ENCODE measurements around the gene SLC5A11. TPM values are rescaled to one million over a fixed set of nuclear protein-coding genes. Genes with fewer than 3 reads are reported as not detected.

The SLC5A11 gene
- total RNA-seq, 2 donors from 2014 or later, result not detected

DNA sequence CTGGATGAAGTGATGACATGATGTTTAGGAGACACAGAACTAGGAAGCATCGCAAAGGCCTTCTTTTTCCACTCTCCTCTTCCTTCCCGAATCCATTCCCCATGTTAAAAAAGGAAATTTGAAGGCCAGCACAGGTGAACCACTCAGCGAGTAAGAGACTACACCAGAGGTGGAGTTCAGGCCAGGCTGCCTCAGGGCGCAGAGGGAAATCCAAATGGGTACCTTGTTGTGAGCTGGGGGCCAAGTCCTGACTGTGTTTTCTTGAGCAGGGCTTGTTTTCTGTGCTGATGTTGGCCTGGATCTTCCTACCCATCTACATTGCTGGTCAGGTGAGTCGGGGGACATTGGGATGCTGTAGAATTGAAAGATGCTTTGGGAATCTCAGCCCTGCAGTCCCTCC, 26.1 kb downstream of the SLC5A11 start:
- intact Hi-C loops (cut with DNase I), result no loop called here
- H3K9me3 ChIP-seq, result no peaks in the 10 kb centered on the region
- WGBS, result 93% methylated on average over 5 of the region's 5 CpGs
- TF ChIP-seq POLR2A (IDR thresholded peaks at IDR 0.05) (no peak), POLR2AphosphoS5 (IDR thresholded peaks at IDR 0.05) (no peak)
- TF ChIP-seq, protein P1, sequence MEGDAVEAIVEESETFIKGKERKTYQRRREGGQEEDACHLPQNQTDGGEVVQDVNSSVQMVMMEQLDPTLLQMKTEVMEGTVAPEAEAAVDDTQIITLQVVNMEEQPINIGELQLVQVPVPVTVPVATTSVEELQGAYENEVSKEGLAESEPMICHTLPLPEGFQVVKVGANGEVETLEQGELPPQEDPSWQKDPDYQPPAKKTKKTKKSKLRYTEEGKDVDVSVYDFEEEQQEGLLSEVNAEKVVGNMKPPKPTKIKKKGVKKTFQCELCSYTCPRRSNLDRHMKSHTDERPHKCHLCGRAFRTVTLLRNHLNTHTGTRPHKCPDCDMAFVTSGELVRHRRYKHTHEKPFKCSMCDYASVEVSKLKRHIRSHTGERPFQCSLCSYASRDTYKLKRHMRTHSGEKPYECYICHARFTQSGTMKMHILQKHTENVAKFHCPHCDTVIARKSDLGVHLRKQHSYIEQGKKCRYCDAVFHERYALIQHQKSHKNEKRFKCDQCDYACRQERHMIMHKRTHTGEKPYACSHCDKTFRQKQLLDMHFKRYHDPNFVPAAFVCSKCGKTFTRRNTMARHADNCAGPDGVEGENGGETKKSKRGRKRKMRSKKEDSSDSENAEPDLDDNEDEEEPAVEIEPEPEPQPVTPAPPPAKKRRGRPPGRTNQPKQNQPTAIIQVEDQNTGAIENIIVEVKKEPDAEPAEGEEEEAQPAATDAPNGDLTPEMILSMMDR (IDR thresholded peaks at IDR 0.05), result no peak
- no peak overlapping the region for H3K4me3 ChIP-seq
- H3K36me3 ChIP-seq, result no peaks in the 10 kb centered on the region
- H3K27me3 ChIP-seq (replicated peaks; ENCODE audit: insufficient read depth), result no peaks in the 10 kb centered on the region
- no peak for DNase-seq (ENCODE audit: low spot score)
- no peak overlapping the region for H3K27ac ChIP-seq
- H3K4me1 ChIP-seq (replicated peaks), result no peaks in the 10 kb centered on the region

DNA sequence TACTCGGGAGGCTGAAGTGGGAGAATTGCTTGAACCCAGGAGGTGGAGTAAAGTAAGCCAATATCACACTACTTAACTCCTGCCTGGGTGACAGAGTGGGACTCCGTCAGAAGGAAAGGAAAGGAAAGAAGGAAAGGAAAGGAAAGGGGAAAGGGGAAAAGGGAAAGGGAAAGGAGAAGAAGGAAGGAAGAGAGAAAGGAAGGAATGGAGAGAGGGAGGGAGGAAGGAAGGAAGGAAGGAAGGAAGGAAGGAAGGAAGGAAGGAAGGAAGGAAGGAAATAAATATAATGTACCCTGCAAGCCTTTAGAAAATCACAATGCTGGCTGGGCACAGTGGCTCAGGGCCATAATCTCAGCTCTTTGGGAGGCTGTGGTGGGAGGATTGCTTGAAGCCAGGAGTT, 27.3 kb downstream of the SLC5A11 start:
- intact Hi-C loops (cut with DNase I), result no loop called here
- Histone ChIP-seq H3K27me3 (replicated peaks; ENCODE audit: insufficient read depth) (no peaks in the 10 kb centered on the region), H3K9me3 (no peaks in the 10 kb centered on the region), H3K27ac (no peak overlapping the region), H3K4me1 (replicated peaks) (no peaks in the 10 kb centered on the region), H3K36me3 (no peaks in the 10 kb centered on the region), H3K4me3 (no peak overlapping the region)
- TF ChIP-seq, protein P1 (IDR thresholded peaks at IDR 0.05), result no peak
- no peak for TF ChIP-seq POLR2AphosphoS5 (IDR thresholded peaks at IDR 0.05)
- TF ChIP-seq POLR2A (IDR thresholded peaks at IDR 0.05), result no peak
- no peak for DNase-seq (ENCODE audit: low spot score)
- 80% methylated on average over 2 of the region's 2 CpGs for WGBS

DNA sequence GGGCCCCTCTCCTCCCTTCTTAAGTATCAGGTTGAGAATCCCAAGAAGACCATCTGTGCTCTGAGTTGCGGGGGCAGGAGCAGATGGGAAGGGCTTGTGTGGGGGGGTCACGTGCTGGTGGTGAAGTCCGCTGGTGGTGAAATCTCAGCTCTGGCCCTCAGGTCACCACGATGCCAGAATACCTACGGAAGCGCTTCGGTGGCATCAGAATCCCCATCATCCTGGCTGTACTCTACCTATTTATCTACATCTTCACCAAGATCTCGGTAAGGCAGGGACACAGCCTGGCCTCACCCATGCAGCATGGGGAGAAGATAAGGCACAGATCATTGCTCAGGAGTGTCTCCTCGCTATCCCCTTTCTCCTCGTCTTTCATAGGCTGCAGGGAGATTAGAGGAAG, 29.7 kb downstream of the SLC5A11 start:
- H3K4me1 ChIP-seq (replicated peaks), result no peaks in the 10 kb centered on the region
- H3K27ac ChIP-seq, result no peak overlapping the region
- no peak overlapping the region for H3K4me3 ChIP-seq
- 88% methylated on average over 10 of the region's 10 CpGs for WGBS
- no peaks in the 10 kb centered on the region for H3K36me3 ChIP-seq
- no peak for DNase-seq (ENCODE audit: low spot score)
- TF ChIP-seq POLR2A (IDR thresholded peaks at IDR 0.05) (no peak), POLR2AphosphoS5 (IDR thresholded peaks at IDR 0.05) (no peak)
- TF ChIP-seq, protein P1 (IDR thresholded peaks at IDR 0.05), result no peak
- H3K9me3 ChIP-seq, result no peaks in the 10 kb centered on the region
- H3K27me3 ChIP-seq (replicated peaks; ENCODE audit: insufficient read depth), result no peaks in the 10 kb centered on the region
- intact Hi-C loops (cut with DNase I), result no loop called here

DNA sequence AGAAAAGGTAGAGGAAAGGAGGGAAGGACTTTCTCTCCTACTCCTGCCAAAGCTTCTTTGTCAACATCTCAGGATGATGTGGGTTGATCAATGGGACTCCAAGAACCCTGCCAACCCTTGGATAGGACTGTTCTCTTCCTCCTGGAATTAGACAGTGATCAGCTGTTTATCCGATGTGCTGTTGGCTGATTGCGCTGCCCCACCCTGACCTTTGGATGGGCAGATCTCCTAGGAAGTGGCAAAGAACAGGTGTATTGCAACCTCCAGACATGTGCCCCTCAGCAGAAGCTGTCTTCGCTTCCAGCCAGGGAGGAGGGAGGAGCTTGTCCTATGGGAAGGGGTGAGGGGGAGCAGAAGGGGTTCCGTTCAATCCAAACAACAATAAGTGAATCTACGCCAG, 30.5 kb downstream of the SLC5A11 start:
- 72% methylated on average over 5 of the region's 5 CpGs for WGBS
- no peak overlapping the region for H3K4me3 ChIP-seq
- intact Hi-C loops (cut with DNase I), result no loop called here
- TF ChIP-seq POLR2AphosphoS5 (IDR thresholded peaks at IDR 0.05) (no peak), POLR2A (IDR thresholded peaks at IDR 0.05) (no peak)
- TF ChIP-seq, protein P1 (IDR thresholded peaks at IDR 0.05), result no peak
- H3K27me3 ChIP-seq (replicated peaks; ENCODE audit: insufficient read depth), result no peaks in the 10 kb centered on the region
- H3K4me1 ChIP-seq (replicated peaks), result no peaks in the 10 kb centered on the region
- H3K9me3 ChIP-seq, result no peaks in the 10 kb centered on the region
- DNase-seq (ENCODE audit: low spot score), result no peak
- no peak overlapping the region for H3K27ac ChIP-seq
- H3K36me3 ChIP-seq, result no peaks in the 10 kb centered on the region

DNA sequence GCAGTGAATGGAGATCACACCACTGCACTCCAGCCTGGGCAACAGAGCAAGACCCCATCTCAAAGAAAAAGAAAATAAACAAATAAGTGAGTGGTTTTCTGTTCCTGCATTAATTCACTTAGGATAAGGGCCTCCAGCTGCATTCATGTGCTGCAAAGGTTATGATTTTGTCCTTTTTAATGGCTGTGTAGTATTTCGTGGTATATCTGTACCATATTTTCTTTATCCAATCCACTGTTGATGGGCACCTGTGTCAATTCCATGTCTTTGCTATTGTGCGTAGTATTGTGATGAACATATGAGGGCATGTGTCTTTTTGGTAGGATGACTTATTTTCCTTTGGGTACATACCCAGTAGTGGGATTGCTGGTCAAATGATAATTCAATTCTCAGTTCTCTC, 33.9 kb downstream of the SLC5A11 start:
- intact Hi-C loops (cut with DNase I), result no loop called here
- WGBS, result 95% methylated on average over 2 of the region's 2 CpGs
- TF ChIP-seq, protein P1 (IDR thresholded peaks at IDR 0.05), result no peak
- no peak for TF ChIP-seq POLR2AphosphoS5 (IDR thresholded peaks at IDR 0.05)
- TF ChIP-seq POLR2A (IDR thresholded peaks at IDR 0.05), result no peak
- Histone ChIP-seq H3K27ac (no peak overlapping the region), H3K9me3 (no peaks in the 10 kb centered on the region), H3K36me3 (no peaks in the 10 kb centered on the region), H3K4me3 (no peak overlapping the region), H3K4me1 (replicated peaks) (no peaks in the 10 kb centered on the region), H3K27me3 (replicated peaks; ENCODE audit: insufficient read depth) (no peaks in the 10 kb centered on the region)
- no peak for DNase-seq (ENCODE audit: low spot score)

All from prostate gland (tissue), 2 donors.